ENCODE data around the gene PKNOX2. TPM values are rescaled to one million over a fixed set of nuclear protein-coding genes. Genes with fewer than 3 reads are reported as not detected.

PKNOX2 gene
- total and polyA plus RNA-seq, 2 of the 4 experiments (the other 2 are of a cell fraction), result 0.72 to 2.3 TPM

DNA sequence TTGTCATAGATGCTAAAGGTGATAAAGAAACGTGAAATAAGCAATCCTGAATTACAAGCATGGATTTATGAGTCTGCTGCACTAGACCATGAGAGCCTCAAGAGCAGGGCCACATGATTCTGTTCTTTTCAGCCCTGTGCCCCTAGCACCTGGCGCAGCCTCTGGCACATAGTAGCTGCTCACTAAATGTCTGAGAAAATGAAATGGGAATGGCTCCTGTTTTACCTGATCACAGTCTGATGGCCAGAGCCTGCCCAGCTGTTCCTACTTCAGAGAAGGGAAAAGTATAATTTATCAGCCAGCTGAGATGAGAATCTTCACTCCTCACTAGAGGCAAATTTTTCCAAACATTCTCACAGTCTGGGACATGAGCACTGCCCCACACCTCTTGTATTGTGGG, 10.7 kb upstream of the PKNOX2 start:
- Histone ChIP-seq H3K36me3 (ENCODE audit: control insufficient read depth, insufficient read depth, low read length) (no peaks in the 10 kb centered on the region), H4K91ac (ENCODE audit: insufficient read depth, low read depth, low read length) (no peak overlapping the region), H3K4me2 (ENCODE audit: low read depth, low read length) (no peak overlapping the region), H3K9me3 (ENCODE audit: control insufficient read depth, insufficient read depth, low read length) (no peaks in the 10 kb centered on the region; the same call in 1 of the 2 replicates), H2AK5ac (ENCODE audit: low read depth, low read length) (no peak overlapping the region), H4K20me1 (ENCODE audit: insufficient read depth, low read length) (no peaks in the 10 kb centered on the region), H2BK120ac (ENCODE audit: low read depth, low read length) (no peak overlapping the region), H2BK15ac (ENCODE audit: low read depth, low read length) (no peak overlapping the region), H2BK5ac (ENCODE audit: low read depth, low read length, poor library complexity, severe bottlenecking) (no peak overlapping the region), H3K23ac (ENCODE audit: low read depth, low read length) (no peak overlapping the region), H3K79me1 (ENCODE audit: low read depth in 1 of 2, low read length in 2 of 2) (no peaks in the 10 kb centered on the region), H3K18ac (ENCODE audit: low read depth, low read length) (no peak overlapping the region), H3K27ac (ENCODE audit: insufficient read depth, low read length) (no peak overlapping the region), H3K9me1 (ENCODE audit: insufficient read depth, low read length) (no peaks in the 10 kb centered on the region; the same call in 1 of the 2 replicates), H3K56ac (ENCODE audit: extremely low read depth, insufficient read depth, low read length) (no peak overlapping the region), H2AFZ (replicated peaks; ENCODE audit: low read length, poor library complexity) (no peak overlapping the region), H2AK9ac (replicated peaks; ENCODE audit: low read depth, low read length, poor library complexity) (no peak overlapping the region), H2BK20ac (ENCODE audit: low read depth, low read length) (no peak overlapping the region), H3K4me3 (ENCODE audit: insufficient read depth, low read depth, low read length) (no peak overlapping the region), H3K4me1 (ENCODE audit: control insufficient read depth, insufficient read depth, low read length) (no peaks in the 10 kb centered on the region), H3K4ac (ENCODE audit: low read depth, low read length) (no peak overlapping the region), H4K5ac (ENCODE audit: low read depth, low read length) (no peak overlapping the region), H3K14ac (replicated peaks; ENCODE audit: low read depth, low read length) (no peak overlapping the region), H3K27me3 (ENCODE audit: control insufficient read depth, insufficient read depth, low read length) (peaks cover 47% of the 10 kb centered on the region), H4K8ac (ENCODE audit: low read depth in 2 of 2, low read length in 2 of 2) (no peak overlapping the region), H3K9ac (ENCODE audit: low read depth, low read length) (no peak overlapping the region)
- ChIA-PET CTCF (no interaction called here), POLR2A (ENCODE audit: unreplicated experiment) (no interaction called here)
- no peak for TF ChIP-seq CHD1 (IDR thresholded peaks at IDR 0.05; ENCODE audit: low read depth, low read length)
- no peak for TF ChIP-seq RCOR1 (IDR thresholded peaks at IDR 0.05; ENCODE audit: insufficient replicate concordance, low read length)
- TF ChIP-seq MXI1 (IDR thresholded peaks at IDR 0.05; ENCODE audit: borderline replicate concordance, low read depth, low read length), result no peak
- TF ChIP-seq RFX5 (IDR thresholded peaks at IDR 0.05; ENCODE audit: low read depth, low read length), result no peak
- TF ChIP-seq CTCF (conservative IDR thresholded peaks at IDR 0.05; ENCODE audit: low read depth, low read length), result no peak
- no peak for TF ChIP-seq POLR2A (IDR thresholded peaks at IDR 0.05; ENCODE audit: low read depth, low read length)
- no peak for TF ChIP-seq FOS (IDR thresholded peaks at IDR 0.05; ENCODE audit: low read depth, low read length)
- DNase-seq (no peak), ATAC-seq (ENCODE audit: low read depth) (no peak)
- in situ Hi-C loops (cut with MboI; ENCODE audit: low sequenced_read_pairs) (no loop called here), dilution Hi-C loops (cut with HindIII; ENCODE audit: low sequenced_read_pairs, unreplicated experiment) (no loop called here), intact Hi-C loops (cut with micrococcal nuclease) (no loop called here)
- no TSS peak for BruUV-seq (replicated peaks)
- 100% methylated on average over 1 of the region's 2 CpGs; no CpG with 5 or more reads in 1 of the 2 experiments for WGBS, 2 experiments (ENCODE audit: extremely low coverage in 2 of 2, insufficient read length in 1 of 2)

Measured in IMR-90 (cell line).